ENCODE data around the gene PTGS2.
"Not testable (repeated sequence)": the region's sequence is repeated elsewhere in the genome, so short reads cannot be mapped to it uniquely, and the experiment has no call there.

The PTGS2 gene

DNA sequence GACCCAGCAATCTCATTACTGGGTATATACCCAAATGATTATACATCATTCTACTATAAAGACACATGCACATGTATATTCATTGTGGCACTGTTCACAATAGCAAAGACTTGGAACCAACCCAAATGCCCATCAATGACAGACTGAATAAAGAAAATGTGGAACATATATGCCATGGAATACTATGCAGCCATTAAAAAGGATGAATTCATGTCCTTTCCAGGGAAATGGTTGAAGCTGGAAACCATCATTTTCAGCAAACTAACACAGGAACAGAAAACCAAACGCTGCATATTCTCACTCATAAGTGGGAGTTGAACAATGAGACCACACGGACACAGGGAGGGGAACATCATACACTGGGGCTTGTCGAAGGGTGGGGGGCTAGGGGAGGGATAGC, 10.4 kb downstream of the PTGS2 start:
- DNase-seq: not testable (repeated sequence)

DNA sequence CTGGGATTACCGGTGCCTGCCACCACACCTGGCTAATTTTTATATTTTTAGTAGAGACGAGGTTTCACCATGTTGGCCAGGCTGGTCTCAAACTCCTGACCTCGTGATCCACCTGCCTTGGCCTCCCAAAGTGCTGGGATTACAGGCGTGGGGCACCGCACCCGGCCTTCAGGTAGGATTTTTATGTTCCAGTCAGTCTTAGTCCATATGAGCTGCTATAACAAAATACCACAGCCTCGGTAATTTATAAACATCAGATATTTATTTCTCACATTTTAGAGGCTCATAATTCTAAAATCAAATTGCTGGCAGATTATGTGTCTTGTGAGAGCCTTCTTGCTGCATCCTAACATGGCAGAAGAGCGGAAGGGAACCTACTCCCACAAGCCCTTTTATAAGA, 16.0 kb downstream of the PTGS2 start:
- DNase-seq: not testable (repeated sequence)

GRCh38 chr1:186662752-186663151, 17.5 kb downstream of the PTGS2 start:
- DNase-seq: no peak

DNA sequence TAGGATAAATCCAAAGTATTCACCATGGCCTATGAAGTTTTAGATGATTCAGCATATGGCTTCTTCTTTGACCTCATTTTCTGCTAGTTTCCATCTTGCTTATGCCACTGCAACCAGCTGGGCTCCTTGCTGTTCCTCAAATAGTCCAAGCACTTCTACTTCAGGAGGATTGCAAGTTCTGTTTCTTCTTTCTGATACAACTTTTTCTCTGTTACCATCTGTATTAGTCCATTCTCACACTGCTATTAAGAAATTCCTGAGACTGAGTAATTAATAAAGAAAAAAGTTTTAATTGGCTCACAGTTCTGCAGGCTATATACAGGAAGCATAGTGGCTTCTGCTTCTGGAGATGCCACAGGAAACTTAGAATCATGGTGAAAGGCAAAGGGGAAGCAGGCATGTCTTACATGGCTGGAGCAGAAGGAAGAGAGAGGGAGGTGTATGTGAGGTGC, 20.3 kb downstream of the PTGS2 start:
- DNase-seq: no peak

GRCh38 chr1:186658999-186659398, 21.2 kb downstream of the PTGS2 start:
- no peak for DNase-seq

GRCh38 chr1:186657481-186657880, 22.7 kb downstream of the PTGS2 start:
- no peak for DNase-seq

- no peak for DNase-seq
Observed at GRCh38 chr1:186655876-186656275, 24.3 kb downstream of the PTGS2 start.

GRCh38 chr1:186654741-186655140, 25.5 kb downstream of the PTGS2 start:
- no peak for DNase-seq

DNA sequence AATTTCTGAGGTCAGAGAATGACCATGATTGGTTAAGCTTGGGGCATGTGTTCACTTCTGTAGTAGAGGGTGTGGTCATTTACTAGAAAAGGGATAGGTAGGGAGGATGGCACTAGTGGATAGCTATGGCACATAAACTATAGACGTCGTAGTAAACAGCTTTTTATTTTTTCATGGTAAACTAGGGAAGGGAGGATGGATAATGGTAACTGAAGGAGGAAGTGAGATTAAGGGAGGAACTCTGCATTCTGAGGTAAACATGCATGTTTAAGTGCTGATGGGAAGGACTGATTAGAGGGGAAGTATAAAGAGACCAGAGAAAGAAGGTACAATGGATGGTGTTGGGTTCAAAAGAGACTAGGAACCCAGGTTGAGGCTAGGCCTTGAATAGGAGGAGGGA, 26.9 kb downstream of the PTGS2 start:
- no peak for DNase-seq

DNA sequence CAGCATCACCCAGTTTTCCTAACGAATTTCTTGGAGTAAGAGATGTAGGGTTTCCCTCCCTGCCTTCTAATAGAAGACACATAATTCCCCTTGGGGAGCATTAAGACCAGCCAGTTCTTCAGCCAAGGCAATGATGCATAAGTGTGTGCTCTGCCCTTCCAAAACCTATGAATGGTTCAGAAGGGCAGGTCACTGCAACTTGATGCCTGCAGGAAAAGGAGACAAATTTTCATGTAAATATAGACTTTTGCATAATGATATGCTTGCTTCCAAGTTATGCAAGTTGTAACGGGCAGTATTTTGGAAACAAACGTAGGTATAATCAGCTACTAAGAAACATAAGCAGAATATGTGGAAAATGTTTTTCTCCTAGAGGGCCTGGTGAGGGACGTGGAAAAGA, 31.6 kb downstream of the PTGS2 start:
- no peak for DNase-seq

DNA sequence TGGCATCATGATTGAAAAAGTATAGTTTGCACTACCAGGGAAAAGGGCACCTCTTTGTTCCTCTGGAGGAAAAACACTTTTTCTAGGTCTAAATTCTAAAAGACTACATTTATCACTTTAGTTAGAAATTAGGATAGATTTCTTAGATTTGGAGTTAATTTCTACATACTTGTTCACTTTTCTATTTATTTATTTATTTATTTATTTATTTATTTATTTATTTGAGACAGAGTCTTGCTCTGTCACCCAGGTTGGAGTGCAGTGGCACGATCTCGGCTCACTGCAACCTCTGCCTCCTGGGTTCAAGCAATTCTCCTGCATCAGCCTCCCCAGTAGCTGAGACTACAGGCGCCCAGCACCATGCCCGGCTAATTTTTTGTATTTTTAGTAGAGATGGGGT, 32.2 kb downstream of the PTGS2 start:
- not testable (repeated sequence) for DNase-seq

DNA sequence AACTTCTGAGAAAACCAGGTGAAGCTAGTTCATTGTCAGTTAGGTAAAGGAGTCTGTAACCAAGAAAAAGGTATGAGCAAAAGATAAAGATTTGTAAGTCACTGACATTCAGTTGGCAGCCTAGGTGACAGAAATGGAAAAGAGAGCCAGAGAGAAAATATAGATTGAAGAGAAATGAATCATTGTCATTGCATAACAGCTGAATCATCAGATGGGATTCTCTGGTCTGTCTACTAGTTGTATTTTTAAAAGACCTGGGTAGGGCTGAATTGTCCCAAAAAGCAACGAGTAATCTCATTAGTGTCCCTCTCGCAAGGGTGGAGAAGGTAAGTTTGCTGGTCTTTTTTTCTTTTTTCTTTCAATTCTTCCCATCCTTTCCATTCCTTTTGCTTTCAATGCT, 36.6 kb downstream of the PTGS2 start:
- peak; percentile 4 for DNase-seq

- DNase-seq: not testable (repeated sequence)
Observed at GRCh38 chr1:186637567-186637966, 42.7 kb downstream of the PTGS2 start.

DNA sequence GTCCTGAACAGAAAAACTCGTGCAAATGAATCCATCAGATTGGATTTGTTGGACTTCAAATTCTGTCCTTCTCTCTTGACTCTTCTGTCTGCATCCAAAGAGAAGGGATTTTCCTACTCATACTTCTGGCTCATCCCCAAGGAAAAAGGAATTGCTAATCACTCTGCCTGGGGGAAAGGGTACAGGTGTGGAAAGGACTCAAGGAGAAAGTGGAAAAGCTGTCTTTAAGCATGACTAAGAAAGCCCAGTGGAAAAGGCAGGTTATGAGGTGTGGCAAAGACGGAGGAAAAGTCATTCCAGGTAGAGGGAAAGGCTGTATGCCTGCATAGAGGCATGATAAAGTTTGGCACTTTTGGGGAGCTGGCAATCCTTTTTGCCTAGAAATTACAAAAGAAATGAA, 43.4 kb downstream of the PTGS2 start:
- no peak for DNase-seq

DNA sequence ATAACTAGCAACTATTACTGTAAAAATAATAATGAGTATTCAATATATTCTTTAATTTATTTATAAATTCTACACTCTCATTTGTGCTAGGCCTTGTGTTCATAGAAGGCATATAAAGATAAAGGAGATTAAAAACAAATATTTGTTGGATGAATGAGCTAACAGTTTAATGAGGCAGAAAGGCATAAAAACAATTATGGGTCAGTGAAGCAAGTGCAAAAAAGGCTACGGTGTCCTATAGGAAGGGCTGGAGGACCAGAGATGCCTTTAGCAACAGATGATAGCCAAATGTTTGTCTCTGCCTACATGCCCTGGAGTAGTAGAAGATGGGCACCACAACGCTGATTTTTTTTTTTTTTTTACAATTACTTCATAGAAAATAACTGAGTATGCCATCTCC, 45.7 kb downstream of the PTGS2 start:
- no peak for DNase-seq

- no peak for DNase-seq
Observed at GRCh38 chr1:186633116-186633515, 47.1 kb downstream of the PTGS2 start.

DNA sequence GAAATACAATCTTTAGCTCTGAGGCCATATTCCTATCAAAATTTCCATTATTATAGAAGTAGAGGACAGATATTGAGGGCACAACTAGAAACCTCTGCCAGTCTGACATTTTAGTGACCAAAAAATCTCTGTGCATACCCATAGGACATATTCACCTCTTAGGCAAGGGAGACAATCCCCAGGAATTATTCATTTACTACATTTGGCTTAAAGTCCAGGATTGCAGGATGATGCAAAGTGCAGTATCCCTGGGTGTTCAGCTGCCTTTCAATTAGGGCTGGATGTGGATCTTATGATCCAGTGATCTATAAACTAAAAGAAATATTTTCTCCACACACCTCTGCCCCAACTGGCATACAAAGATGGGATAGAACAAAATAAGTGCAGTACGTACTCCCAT, 50.9 kb downstream of the PTGS2 start:
- DNase-seq: no peak

GRCh38 chr1:186628910-186629309, 51.3 kb downstream of the PTGS2 start:
- no peak for DNase-seq

GRCh38 chr1:186627019-186627418, 53.2 kb downstream of the PTGS2 start:
- no peak for DNase-seq

- no peak for DNase-seq
Observed at GRCh38 chr1:186626356-186626932, 53.8 kb downstream of the PTGS2 start.

DNA sequence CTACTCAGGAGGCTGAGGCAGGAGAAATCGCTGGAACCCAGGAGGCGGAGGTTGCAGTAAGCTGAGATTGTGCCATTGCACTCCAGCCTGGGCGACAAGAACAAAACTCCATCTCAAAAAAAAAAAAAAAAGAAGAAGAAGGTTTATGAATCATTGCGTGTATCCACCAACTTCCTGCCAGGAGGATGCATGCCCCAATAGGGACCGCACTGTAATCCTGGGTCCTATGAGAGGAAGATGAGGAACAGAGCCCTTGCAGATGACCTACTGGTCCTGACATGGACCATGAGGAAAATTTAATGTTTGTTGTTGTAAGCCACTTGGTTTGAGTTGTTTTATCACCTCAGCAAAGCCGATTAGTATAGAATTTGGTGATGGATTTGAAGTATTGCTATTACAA, 56.7 kb downstream of the PTGS2 start:
- no peak for DNase-seq
